T-helper 9 cell (primary cell): ENCODE results near the gene CHST4.
"Not testable (repeated sequence)": the region's sequence is repeated elsewhere in the genome, so short reads cannot be mapped to it uniquely, and the experiment has no call there.

ENCODE experiments used
- DNase-seq: peaks from one replicate; pipeline ENCODE4 v3.0.0-alpha.2; 2020

Gene CHST4

DNA sequence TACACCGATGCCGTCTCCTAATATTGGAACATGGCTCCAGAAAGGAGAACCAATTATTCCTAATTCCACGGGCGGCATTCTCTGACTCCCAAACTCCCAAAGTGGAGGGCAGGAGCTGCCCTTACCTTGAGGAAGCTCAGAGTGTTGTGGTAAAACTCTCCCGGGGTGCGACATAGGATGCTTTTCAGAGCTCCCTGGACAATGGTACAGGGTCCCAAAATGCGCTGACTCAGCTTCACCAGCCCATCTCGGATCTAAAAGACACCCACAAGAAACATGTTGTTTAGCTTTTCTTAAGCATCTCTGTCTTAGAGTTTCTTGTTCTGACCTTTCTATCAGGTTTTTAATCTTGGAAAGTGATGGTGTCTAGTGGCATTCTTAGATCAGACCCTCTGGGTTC, 43.9 kb downstream of the CHST4 start:
- DNase-seq, result no peak

DNA sequence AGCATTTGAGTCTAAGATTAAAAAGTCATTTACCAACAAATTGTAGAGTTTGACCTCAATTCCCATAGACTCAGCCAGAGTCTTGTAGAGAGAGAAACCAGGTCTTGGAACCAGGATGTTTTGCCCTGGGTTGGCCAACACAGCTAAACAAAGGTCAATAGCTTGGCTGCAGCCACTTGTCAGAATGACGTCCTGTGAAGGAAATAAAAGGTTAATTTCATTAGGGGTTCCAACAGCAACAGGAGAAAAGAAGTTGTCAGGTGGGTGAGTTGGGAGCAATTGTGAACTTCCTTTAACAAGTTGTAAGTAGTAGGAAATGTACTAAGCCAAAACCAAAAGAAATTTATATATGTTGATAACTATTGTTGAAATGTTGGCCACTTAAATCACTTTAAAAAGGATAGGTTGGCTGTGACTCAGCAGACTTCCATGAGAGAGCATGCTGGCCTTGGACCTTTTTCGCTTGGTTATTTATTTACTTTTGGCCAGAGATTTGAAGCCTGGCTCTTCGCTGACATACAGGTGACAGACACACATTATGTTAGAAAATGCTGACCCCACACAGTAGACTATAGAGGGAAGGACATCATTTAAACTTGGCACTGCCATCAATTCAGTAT, 46.4 kb downstream of the CHST4 start:
- DNase-seq, result no peak

DNA sequence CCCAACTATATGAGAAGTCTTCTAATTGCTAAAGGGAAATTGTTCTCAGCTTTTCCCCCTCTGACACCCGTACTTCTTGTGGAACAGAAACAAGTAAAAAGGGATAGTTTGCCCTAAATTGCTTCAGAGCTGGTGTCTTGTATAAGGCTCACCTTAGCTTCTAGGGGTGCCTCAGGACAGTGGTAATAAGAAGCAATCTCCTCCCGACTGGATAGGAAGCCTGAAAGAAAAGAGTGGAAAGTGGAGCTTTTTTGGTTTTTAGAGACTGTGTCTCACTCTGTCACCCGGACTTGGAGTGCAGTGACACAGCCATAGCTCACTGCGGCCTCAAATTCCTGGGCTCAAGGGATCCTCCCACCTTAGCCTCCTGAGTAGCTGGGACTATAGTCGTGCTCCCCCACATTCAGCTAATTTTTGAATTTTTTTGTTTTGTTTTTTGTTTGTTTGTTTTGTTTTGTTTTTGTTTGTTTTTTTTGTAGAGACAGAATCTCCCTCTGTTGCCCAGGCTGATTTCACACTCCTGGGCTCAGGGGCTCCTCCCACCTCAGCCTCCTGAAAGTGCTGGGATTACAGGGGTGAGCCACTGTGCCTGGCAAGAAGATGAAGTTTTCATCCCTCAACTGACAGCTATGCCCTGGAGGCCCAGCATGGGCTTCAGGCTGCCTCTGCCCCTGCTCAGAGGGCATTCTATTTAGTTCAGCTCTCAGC, 47.3 kb downstream of the CHST4 start:
- DNase-seq, result no peak

DNA sequence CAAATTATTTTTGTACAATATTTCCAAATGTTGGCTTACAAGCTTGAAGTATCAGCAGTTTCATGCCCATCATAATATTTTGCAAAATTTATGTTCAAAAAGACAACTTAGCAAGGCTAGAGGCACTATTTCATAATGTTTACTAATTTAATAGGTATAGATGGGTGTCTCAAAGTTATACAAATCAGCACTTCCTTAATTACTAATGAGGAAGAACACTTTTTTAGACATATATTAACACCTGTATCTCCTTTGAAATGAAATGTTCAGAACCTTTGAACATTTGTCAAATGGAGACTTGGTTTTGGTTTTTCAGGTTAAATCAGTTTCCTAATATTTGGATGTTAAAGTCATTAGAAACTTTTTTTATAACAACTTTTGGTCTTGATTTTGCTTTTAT, 48.5 kb downstream of the CHST4 start:
- DNase-seq, result no peak

- DNase-seq, result no peak
These were observed 50.7 kb downstream of the CHST4 start, which contains the start of gene TAT for GRCh38 chr16:71576971-71577370. Gene TAT, minus strand, starts transcription at chr16:71577092. Its CDS starts 677 bp downstream, at chr16:71576415.

GRCh38 chr16:71582553-71582848, 56.3 kb downstream of the CHST4 start:
- not testable (repeated sequence) for DNase-seq

GRCh38 chr16:71584543-71585317, 58.5 kb downstream of the CHST4 start:
- no peak for DNase-seq

- no peak for DNase-seq
These were observed 59.1 kb downstream of the CHST4 start for GRCh38 chr16:71585318-71585703.
